ENCODE data around the gene CRACDL.
A peak's percentile ranks its signal among the peaks of the same experiment; 100 is the strongest.
"Not testable (repeated sequence)": the region's sequence is repeated elsewhere in the genome, so short reads cannot be mapped to it uniquely, and the experiment has no call there.

The CRACDL gene

DNA sequence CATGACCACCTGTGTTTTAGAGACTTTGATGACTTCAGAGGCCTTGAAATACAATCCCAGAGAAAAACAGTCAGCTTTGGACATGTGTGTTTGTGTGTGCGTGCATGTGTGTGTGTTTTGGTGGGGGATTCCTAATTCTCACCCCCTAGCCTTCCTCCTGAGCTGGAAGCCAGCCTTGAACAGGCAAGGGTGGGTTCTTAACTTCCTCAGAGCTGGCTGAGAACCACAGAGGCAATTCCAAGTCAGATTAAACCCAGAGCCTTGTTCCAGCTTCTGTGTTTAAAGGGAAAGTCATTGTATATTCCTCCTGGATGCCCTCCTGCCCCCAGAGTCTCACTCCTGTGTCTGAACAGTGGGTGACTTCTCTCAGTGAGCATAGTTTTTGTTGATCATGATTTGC, 159.9 kb downstream of the CRACDL start:
- DNase-seq (ENCODE audit: low read depth in 2 of 2): no peak

DNA sequence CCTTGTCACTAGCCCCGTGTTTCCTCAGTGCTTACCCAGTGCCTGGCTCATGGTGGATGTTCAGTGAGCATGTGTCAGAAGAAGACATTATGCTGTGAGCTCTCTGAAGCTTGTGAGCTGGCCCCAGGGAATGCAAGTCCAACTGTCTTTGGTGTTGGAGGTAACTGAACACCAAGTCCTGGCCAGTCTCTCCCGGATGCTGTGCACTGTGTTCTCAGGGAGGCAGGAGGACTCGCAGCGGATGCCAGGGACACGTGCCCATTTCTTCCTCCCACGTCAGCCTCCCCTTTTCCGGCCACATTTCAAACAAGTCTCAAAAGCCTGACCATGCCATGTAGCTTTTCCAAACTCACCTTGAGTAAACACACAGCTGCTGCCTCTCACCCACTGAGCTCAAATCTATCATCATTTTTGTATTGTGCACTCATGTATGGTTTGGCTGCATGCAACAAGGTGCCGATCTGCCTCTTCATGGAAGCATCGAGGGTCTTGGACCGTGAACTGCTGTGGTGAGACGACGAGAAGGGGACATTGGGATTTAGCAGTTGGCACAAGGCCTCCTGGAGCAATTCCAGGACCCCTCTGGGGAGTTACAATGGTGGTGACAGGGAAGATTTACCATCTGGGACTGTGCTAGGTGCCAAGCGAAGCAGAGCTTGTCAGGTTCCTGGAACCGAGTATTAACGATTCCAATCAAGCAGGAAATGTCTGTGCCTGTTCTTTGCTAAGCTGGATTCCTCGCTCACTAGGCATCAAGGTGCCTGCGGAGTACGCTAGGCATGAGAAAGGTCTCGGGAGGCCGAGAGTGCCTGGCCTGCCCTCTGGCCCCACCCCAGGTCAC, 160.7 kb downstream of the CRACDL start:
- DNase-seq (ENCODE audit: low read depth in 2 of 2): no peak

GRCh38 chr2:98773907-98774306, 162.1 kb downstream of the CRACDL start:
- DNase-seq (ENCODE audit: low read depth in 2 of 2): no peak

GRCh38 chr2:98773169-98773568, 162.9 kb downstream of the CRACDL start:
- no peak for DNase-seq (ENCODE audit: low read depth in 2 of 2)

DNA sequence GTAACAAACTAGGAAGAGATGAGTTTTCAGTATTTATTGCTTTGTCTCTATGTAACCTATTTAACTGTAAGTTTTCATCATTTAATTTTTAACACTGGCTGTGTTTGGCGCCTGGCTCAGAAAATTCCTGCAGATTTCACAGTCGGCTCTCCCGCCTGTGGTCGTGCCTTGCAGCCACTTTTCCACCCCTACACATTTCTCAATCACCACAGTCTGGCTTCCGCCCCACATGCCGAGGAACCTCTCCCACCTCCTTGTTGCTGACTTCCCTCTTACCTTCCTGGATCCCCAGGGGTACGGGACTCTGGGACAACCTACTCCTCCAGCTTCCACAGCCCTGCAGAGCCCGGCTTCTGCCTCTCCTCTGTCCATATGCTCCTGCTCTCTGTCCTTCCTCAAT, 163.5 kb downstream of the CRACDL start:
- no peak for DNase-seq (ENCODE audit: low read depth in 2 of 2)

DNA sequence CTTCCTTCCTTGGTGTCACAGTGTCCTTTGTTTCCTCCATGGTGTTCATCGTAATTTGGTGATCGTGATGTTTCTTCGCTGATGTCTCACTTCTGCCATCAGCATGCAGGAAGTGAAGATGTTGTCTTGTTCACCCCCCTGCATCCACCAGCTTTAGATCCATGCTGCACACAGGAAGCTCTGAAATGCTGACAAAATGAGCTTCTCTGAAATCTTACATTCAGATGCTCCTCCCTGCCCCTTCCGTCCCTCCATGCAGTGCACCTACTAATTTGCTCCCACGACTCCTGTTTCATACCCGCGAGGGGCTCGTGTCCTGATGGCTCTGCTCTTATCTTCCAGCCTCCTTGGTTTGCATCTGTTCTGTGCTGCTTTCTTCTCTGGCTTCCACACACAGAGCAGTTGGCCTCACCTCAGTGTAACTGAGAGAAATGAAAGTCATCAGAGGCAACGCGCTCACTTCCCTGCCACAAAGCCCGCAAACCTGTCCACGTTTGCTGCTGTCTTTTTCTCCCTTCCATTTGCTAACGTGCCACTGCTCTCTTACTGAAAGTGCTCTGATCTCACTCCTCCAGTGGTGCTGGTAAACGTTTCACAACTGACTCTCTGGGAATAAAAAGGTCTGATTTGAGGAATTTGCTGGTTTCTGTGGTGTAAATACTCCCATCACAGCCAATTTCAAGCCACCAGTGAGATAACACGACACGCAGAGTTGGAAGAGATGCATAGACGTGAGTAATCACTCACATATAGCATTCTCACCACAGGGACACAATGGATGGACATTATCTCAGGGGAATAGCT, 164.1 kb downstream of the CRACDL start:
- no peak for DNase-seq (ENCODE audit: low read depth in 2 of 2)

DNA sequence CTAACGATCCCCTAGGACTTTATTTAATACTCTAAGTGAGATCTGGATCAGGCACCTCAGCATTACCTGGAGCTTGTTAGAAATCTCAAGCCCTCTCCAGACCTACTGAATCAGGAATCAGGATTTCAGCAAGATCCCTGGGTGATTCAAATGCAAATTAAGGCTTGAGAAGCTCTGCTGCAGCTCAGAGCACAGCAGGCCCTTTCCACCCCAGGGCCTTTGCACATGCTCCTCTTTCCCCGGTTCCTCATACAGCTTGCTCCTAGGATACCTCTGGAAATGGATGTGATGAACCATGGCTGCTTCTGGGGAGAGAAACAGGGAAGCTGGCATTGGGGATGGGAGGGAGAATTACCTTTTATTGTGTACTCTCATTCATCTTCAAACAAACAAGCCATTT, 164.8 kb downstream of the CRACDL start:
- DNase-seq (ENCODE audit: low read depth in 2 of 2): no peak

- DNase-seq (ENCODE audit: low read depth in 2 of 2): no peak
Measured at GRCh38 chr2:98769784-98770183, 166.2 kb downstream of the CRACDL start.

DNA sequence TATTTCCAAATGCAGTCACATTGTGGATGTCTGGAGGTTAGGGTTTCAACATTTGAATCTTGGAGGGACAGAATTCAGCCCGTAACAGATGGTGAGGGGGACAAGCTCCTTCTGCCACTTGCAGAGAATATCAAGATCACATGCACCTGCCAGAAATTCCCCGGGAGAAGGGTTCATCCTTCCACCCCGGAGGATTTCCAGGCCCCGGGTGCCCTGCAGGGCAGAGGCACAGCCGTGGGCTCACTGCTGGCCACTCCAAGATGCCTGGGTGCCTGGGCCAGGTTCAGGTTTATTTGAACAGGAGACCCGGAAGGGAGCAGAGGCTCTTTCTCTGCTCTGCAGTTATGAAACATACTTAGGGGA, 166.9 kb downstream of the CRACDL start:
- no peak for DNase-seq (ENCODE audit: low read depth in 2 of 2)

GRCh38 chr2:98768384-98769113, 167.5 kb downstream of the CRACDL start:
- no peak for DNase-seq (ENCODE audit: low read depth in 2 of 2)

- DNase-seq (ENCODE audit: low read depth in 2 of 2): no peak
Measured at GRCh38 chr2:98764499-98764898, 171.5 kb downstream of the CRACDL start.

DNA sequence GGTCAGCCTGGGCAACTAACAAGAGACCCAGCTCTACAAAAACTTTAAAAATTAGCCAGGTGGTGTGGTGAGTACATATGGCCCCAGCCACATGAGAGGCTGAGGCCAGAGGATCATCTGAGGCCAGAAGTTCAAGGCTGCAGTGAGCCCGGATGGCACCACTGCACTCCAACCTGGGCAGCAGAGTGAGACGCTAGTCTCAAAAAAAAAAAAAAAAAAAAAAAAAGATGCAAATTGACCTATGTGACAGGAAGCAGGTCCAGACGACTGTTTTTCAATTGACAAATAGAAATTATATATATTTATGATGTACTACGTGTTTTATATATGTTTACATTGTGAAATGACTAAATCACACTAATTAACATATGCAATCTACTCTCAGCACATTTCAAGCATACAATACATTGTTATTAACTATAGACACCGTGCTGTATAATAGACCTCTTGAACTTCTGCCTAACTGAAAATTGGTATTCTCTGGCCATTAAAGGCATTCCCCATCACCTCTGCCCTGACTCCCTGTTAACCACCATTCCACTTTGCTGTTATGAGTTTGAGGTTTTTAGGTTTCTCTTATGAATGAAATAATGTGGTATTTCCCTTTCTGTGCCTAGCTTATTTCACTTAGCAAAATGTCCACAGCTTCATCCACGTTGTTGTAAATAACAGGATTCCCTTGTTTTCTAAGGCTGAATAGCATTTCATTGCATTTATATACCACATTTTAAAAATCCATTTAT, 172.6 kb downstream of the CRACDL start:
- no peak for DNase-seq (ENCODE audit: low read depth in 2 of 2)

GRCh38 chr2:98761909-98762308, 174.1 kb downstream of the CRACDL start:
- no peak for DNase-seq (ENCODE audit: low read depth in 2 of 2)

GRCh38 chr2:98761267-98761781, 174.7 kb downstream of the CRACDL start:
- DNase-seq (ENCODE audit: low read depth in 2 of 2): peak in 1 of 2 donors; percentile 54

DNA sequence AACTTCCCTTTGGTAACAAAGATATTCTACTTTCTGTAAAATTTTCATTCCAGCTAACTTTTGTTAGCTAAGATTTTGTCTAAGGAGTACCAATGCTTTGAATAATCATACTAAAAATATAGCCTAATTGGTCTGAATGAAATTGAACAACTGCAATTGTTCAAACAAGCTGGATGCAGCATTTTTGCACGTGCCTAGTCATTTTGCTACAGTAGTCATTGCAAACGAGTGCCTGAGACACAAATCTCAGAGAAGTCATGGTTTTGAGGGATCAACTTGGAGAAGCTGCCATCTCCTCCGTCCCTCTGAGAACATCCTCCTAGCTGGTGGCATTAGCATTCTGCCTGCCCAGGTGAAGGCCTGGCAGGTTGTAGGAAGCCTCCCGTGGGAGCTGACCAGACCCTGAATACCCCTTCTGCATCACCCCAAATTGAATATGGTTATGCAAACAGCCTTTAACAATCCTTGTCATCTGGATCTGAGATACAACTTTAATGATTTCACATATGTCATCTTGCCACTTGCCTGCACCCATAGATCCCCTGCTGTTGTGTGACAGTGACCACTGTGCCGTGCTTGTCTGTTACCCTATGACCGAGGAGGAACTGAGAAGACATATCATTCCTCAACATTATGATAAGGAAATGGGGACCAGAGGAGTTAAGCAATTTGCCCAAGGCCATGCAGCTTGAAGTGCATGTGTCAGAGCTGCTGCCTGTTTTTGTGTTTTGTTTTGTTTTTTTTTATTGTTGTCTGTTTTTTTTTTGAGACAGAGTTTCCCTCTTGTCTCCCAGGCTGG, 176.0 kb downstream of the CRACDL start:
- DNase-seq (ENCODE audit: low read depth in 2 of 2): no peak

GRCh38 chr2:98759338-98759737, 176.7 kb downstream of the CRACDL start:
- no peak for DNase-seq (ENCODE audit: low read depth in 2 of 2)

DNA sequence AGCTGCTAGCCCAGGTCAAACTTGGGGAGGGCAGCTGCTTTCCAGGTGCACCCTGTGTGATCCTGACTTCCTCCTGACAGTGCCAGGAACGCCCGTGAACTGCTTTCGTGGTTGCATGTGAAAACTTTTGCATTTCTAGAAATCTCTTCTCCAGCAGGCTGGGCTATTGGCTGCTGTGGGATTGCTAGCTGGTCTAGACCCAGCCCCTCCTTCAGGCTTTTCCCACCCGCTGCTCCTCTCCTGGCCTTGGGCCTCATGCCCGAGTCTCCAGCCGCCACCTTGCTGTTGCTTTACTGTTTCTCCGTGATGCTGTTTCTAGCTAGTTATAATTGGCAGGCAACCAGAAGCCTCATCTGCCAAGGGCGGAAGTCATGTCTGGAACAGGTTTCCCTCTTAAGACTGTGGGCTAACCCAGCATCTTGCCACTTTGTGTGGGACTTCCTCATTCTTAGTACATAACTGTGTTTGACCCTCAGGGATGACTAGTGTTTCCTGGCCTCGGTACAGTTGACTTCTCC, 178.1 kb downstream of the CRACDL start:
- DNase-seq (ENCODE audit: low read depth in 2 of 2): no peak

DNA sequence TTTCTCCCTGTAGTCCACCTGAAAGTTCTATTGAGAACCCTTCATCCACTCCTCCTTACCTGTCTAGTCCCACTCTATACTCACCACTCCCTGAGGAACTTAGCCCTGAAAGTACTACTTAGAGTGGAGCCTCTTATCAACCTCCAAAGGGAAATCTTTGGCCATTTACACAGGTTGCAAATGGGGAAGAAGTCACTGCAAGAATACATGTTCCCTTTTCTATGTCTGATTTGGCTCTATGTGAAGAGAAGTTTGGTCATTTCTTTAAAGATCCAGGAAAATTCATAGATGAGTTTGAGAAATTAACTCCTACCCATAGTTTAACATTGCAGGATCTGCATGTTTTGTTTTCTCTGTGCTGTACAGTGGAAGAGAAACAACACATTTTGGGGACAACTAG, 182.2 kb downstream of the CRACDL start:
- DNase-seq (ENCODE audit: low read depth in 2 of 2): no peak

GRCh38 chr2:98752711-98753110, 183.3 kb downstream of the CRACDL start:
- DNase-seq (ENCODE audit: low read depth in 2 of 2): not testable (repeated sequence)

- no peak for DNase-seq (ENCODE audit: low read depth in 2 of 2)
Measured at GRCh38 chr2:98751748-98752147, 184.3 kb downstream of the CRACDL start.

Measured in activated CD4-positive, alpha-beta T cell treated with anti-CD3 and anti-CD28 coated beads for 24 hours (primary cell).